H1 (cell line): ENCODE data around the gene STK36.

ENCODE experiments used
- CTCF ChIP-seq, 3 experiments: IDR thresholded peaks; 1 replicate in 2 of 3; 2 replicates in 1 of 3; pipeline versions ENCODE4 v1.5.1 to v1.6.1; 2011; ENCODE audit warnings: low read length in 3 of 3, mild to moderate bottlenecking in 3 of 3, inconsistent platforms in 2 of 3, low read depth in 1 of 3, moderate library complexity in 1 of 3; ENCODE audit not compliant: insufficient read depth in 1 of 3; ENCODE audit errors: control extremely low read depth in 1 of 3
- EGR1 ChIP-seq: IDR thresholded peaks from 2 replicates; pipeline ENCODE4 v1.6.1; 2011; ENCODE audit warnings: low read depth, low read length, borderline replicate concordance
- HDAC2 ChIP-seq, 2 experiments: fragments of 300-600 bp in 1 of 2; sonication (generic) in 1 of 2; IDR thresholded peaks; 2 replicates each; pipeline ENCODE4 v1.6.1; 2011 to 2012; ENCODE audit warnings: low read depth in 2 of 2, low read length in 2 of 2, mild to moderate bottlenecking in 2 of 2, moderate library complexity in 2 of 2, borderline replicate concordance in 1 of 2, inconsistent platforms in 1 of 2
- POLR2A ChIP-seq, 2 experiments: IDR thresholded peaks; 1 replicate in 1 of 2; 2 replicates in 1 of 2; pipeline ENCODE4 v1.6.1; 2011; ENCODE audit warnings: low read depth in 2 of 2, low read length in 2 of 2, mild to moderate bottlenecking in 2 of 2; ENCODE audit errors: control extremely low read depth in 1 of 2
- POLR2AphosphoS5 ChIP-seq: IDR thresholded peaks from 2 replicates; pipeline ENCODE4 v1.6.1; 2011; ENCODE audit warnings: low read depth, low read length
- RFX5 ChIP-seq: IDR thresholded peaks from 2 replicates; pipeline ENCODE4 v1.6.1; 2011; ENCODE audit warnings: low read depth, low read length, improper control_type of control experiment, borderline replicate concordance
- RXRA ChIP-seq: IDR thresholded peaks from 2 replicates; pipeline ENCODE4 v1.6.1; 2011; ENCODE audit warnings: low read depth, mild to moderate bottlenecking, low read length, moderate library complexity; ENCODE audit not compliant: insufficient read depth
- SIN3A ChIP-seq, 2 experiments: IDR thresholded peaks in 1 of 2; conservative IDR thresholded peaks in 1 of 2; 2 replicates each; pipeline ENCODE4 v1.6.1; 2011 to 2012; ENCODE audit warnings: low read length in 2 of 2, improper control_type of control experiment in 1 of 2, low read depth in 1 of 2, mild to moderate bottlenecking in 1 of 2
- TAF7 ChIP-seq: optimal IDR thresholded peaks from 2 replicates; pipeline ENCODE3; 2011; ENCODE audit warnings: low read depth, mild to moderate bottlenecking, inconsistent platforms, low read length, moderate library complexity, borderline replicate concordance

GRCh38 chr2:218662377-218662776 lies 9.5 kb upstream of the STK36 start:
- no peak for TF ChIP-seq CTCF (IDR thresholded peaks at IDR 0.05; ENCODE audit: control extremely low read depth in 1 of 3, insufficient read depth in 1 of 3, low read depth in 1 of 3, low read length in 3 of 3)
- TF ChIP-seq POLR2A (IDR thresholded peaks at IDR 0.05; ENCODE audit: control extremely low read depth in 1 of 2, low read depth in 2 of 2, low read length in 2 of 2) = no peak
- TF ChIP-seq HDAC2 (IDR thresholded peaks at IDR 0.05; ENCODE audit: borderline replicate concordance in 1 of 2, low read depth in 2 of 2, low read length in 2 of 2) = no peak
- no peak for TF ChIP-seq EGR1
- no peak for TF ChIP-seq POLR2AphosphoS5
- TF ChIP-seq RFX5 = no peak
- TF ChIP-seq RXRA = no peak
- no peak for TF ChIP-seq SIN3A (conservative IDR thresholded peaks at IDR 0.05 in 1 of 2, IDR thresholded peaks at IDR 0.05 in 1 of 2; ENCODE audit: low read depth in 1 of 2, low read length in 2 of 2)
- no peak for TF ChIP-seq TAF7
